Middle frontal gyrus (tissue), 1 donor: Measurements from ENCODE around the gene ZCCHC7.

Experiments
- DNase-seq: peaks from one replicate; pipeline ENCODE4 v3.0.0-alpha.2; 2015; ENCODE audit warnings: low spot score; ENCODE audit errors: extremely low spot score

The ZCCHC7 gene

GRCh38 chr9:37405350-37405749, 285.0 kb downstream of the ZCCHC7 start:
- DNase-seq = no peak

DNA sequence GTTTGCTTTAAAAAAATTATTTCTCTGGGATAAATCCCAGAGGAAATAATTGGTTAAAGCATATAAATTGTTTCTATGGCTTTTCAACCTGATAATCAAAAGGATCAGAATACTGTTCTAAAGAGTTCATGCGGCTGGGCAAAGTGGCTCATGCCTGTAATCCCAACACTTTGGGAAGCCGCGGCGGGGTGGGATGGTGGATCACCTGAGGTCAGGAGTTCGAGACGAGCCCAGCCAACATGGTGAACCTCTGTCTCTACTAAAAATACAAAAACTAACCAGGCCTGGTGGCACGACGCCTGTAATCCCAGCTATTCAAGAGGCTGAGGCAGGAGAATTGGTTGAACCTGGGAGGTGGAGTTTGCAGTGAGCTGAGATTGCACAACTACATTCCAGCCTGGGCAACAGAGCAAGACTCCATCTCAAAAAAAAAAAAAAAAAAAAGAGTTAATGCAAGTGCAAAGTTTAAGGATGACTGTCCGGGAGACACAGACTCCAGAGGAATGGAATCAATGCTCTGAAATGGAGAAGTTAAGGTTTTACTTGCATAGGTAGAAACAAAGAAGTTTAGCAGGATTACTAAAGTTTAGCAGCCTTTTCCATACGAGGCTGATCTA, 285.5 kb downstream of the ZCCHC7 start:
- no peak for DNase-seq

DNA sequence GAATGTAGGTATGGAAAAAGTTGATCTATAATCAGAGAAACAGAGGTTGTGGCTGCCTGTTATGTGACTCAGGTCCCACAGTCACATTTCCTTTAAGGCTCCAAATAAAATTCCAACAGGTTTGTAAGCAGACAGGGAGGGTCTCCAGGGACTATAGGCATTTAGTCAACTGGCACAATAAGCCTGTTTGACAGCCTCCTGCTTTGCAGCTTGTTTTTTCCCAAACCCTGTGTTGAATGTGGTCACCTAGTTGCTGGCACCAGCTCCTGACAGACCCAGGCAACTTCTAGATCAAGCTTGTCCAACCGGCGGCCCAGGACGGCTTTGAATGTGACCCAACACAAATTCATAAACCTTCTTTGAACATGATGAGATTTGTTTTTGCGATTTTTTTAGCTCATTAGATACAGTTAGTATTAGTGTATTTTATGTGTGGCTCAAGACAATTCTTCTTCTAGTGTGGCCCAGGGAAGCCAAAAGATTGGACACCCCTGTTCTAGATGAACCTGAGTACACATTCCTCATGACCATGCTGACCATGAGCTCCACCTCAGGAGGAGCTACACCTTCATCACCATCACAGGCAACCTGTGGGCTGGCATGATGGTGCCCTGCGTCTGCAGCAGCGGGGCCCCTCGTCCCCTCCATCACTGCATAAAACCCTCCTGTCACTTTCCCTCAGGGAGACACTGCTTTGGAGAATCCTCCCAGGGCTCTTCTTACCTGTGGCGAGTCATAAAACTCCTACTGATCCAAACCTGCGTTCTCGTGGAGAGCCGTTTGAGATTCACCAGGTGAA, 286.4 kb downstream of the ZCCHC7 start:
- DNase-seq = no peak

GRCh38 chr9:37407468-37407867, 287.1 kb downstream of the ZCCHC7 start:
- no peak for DNase-seq
